EH (cell line): ENCODE results near the gene NFIC.
"Not testable (repeated sequence)": the region's sequence is repeated elsewhere in the genome, so short reads cannot be mapped to it uniquely, and the experiment has no call there.

ENCODE experiments used
- DNase-seq: peaks from one replicate; pipeline ENCODE4 v3.0.0-alpha.2; 2015; ENCODE audit warnings: low read depth

The NFIC gene

DNA sequence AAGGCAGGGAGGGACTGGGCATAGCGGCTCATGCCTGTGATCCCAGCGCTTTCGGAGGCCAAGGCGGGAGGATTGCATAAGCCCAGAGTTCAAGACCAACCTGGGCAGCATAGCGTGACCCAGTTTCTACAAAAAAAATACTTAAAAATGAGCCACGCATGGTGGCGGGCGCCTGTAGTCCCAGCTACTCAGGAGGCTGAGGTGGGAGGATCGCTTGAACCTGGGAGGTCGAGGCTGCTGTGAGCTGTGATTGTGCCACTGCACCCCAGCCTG lies 86.5 kb downstream of the NFIC start:
- not testable (repeated sequence) for DNase-seq

GRCh38 chr19:3453840-3454239 lies 87.5 kb downstream of the NFIC start:
- no peak for DNase-seq

GRCh38 chr19:3454656-3455392 lies 88.4 kb downstream of the NFIC start:
- DNase-seq: no peak

DNA sequence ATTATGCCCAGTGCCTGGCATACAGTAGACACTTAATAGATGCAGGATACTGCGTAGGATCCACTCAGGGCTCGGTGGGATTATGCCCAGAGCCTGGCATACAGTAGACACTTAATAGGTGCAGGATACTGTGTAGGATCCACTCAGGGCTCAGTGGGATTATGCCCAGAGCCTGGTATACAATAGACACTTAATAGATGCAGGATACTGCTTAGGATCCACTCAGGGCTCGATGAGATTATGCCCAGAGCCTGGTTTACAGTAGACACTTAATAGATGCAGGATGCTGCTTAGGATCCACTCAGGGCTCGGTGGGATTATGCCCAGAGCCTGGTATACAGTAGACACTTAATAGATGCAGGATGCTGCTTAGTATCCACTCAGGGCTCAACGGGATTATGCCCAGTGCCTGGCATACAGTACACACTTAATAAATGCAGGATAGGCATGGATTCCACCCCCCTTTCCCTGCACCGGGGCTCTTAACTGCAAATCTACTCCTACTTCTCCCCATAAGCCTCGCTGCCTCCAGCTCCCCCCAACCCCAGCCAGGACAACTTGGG lies 89.1 kb downstream of the NFIC start:
- DNase-seq: no peak

DNA sequence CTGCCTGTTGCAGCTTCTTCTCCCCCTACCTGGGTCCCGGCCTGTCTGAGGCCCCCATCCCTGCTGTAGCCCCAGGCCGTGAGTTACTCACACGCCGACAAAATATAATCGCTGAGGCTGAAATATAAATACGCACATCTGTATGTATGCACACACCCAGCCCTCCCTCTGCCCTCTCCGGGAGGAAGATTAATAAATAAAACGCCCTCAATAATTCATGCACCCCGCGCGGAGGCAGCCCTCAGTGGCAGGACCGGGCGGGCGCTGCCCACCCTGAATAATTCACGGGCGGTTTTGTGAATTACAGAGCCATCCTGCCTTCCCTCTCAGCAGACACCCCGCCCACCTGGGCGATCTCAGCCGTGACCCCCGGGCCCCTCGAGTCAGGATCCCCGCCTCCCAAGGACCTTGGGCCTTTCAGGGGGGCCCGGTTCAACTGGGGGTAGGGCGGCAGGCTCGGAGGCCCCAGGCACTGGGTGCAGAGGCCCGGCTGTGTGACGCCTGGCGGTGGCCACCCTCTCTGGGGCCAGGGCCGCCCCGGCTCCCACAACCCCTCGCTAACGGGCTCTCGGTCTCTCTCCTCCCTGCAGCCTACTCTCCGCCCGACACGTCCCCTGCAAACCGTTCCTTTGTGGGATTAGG lies 89.7 kb downstream of the NFIC start:
- no peak for DNase-seq

GRCh38 chr19:3456925-3457527 lies 90.6 kb downstream of the NFIC start:
- DNase-seq: no peak

DNA sequence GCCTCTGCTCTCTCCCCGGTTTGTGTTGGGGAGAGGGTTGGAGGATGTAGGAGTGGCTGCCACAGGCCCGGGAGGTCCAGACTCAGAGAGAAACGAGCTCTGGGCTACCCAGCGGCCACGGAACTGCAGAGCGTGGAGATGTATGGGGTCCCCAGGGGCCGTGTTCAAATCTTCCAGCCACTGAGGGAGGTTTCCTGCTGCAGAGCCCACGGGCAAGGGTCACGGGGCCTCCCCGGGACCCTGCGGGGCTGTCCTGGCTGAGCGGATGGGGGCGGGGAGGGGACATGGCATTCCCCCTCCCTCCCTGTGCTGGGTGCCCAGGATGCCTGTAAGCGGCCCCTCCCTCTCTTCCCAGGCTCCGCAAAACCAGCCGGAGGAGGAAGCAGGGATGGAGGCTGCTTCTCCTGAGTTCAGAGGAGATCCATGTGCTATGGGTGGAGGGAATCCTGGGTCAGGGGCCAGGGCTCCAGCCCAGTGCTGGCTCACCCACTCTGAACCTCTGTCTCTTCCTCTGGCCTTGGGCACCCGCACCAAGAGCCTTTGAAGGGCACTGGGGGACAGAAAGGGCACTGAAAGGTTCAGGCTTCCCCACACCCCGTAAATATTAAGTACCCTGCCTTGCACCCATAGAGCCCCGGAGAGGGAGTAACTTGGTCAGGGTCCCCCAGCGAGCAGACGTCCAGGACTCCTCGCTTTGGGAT lies 91.3 kb downstream of the NFIC start:
- peak; percentile 25 for DNase-seq

DNA sequence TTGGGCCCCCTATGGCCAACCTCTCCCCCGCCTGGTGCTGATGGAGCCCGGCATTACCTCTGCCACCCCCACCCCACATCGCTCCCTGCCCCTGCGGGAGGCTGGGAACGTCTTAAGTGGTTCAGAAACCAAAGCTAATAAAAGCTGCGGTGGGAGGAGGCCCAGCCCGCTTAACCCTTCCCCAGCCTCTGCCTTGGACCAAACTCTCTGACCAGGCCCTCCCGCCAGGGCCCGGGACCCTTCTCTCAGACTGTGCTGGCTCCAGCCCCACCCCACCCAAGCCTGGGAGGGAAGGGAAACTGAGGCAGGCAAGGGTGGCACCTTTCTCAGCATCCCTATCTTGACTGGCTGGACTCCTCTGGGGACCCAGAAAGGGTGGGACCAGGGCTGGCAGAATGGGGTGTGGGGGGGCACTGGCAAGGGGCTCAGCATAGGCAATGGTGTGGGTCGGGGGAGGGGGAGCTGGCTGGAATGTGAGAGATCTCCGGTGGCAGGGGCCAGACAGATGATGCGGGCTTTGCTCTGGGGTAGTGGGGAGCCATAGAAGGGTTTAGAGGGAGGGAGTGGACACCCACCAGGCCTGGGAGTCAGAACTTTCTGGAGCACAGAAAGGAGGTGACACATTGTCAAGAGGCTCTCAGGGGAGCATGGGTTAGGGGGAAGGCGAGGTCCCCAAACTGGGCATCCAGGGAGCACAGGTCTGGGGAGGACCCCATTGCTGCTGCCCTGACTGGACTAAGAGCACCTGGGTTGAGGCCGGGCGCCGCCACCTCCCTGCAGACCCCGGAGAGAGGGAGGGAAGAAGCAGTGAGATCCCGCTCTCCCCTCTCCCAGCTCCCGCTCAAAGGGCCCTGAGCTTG lies 92.1 kb downstream of the NFIC start:
- peak; percentile 59 for DNase-seq

- DNase-seq: peak; percentile 91
Observed at GRCh38 chr19:3459089-3459881, 92.9 kb downstream of the NFIC start.

GRCh38 chr19:3459965-3460582 lies 93.7 kb downstream of the NFIC start:
- no peak for DNase-seq

DNA sequence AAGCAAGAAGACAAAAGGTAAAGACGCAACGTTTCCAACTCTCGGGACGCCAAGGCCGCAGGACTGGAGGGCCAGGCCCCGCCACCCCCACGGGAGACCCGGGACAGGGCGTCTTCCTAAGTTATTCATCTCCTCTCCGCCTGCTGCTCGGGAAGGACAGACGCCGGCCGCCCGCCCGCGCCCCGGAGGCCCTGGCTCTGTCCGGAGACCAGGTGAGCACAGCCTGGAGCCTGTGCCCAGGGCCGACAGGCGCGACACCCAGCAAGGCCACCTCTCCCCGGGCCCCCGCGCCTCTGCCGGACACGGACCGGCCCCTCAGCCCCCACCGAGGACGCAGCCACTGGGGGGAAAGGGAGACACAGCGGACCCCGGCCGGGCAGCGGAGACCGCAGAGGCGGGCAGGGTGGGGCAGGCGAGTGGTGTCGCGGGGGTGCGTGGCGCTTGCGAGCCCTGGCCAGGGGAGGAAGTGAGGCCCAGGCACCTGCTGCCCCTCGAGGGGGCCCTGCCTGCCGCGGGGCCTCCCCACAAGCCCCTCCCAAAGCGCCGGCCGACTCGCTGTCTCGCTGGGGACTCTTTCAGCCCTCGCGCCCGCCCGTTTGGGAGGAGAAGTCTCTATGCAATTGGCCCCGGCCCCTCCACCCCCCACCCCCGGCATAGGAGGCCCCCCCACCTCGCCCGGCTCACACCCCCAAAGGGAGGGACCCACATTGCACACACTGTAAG lies 96.8 kb downstream of the NFIC start:
- no peak for DNase-seq

DNA sequence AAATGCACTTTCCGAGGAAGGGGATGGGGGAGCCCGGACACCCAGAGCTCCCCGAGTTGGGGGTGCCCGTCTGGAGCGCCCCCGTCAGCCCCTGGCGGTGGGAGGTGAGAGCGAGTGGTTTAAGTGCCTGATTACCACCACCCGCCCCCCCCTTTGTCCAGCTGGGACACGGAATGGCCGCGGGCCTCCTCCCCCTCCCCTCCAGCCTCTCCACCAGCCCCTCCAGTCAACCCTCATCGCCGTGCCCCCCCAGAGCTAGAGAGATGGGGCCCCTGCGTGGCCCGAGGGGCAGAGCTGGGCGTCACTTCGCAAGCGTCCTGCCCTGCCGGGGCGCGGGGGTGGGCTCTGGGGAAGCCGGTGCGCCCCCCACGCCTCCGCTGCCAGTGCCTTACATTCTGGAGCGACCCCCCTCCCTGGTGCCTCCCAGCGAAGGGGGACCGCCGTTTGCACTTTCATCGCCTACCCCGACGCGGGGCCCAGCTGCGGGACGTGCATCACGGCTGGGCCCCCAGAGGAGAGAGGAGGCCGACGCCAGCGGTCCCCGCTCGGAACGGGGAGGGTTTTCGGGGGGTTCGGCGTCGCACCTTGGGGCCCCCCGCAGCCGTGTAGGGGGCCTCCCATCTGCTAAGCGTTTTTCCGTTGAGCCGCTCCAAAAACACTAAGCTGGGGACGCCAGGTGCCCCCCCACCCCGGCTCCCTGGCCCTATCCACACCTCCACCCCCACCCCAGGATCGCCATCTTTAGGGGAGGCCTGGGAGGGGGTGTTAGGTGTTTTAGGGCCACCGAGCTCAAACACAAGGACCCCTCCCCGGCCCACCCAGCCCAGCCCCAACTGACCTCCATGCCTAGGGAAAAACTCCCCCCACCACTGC lies 97.6 kb downstream of the NFIC start:
- no peak for DNase-seq

DNA sequence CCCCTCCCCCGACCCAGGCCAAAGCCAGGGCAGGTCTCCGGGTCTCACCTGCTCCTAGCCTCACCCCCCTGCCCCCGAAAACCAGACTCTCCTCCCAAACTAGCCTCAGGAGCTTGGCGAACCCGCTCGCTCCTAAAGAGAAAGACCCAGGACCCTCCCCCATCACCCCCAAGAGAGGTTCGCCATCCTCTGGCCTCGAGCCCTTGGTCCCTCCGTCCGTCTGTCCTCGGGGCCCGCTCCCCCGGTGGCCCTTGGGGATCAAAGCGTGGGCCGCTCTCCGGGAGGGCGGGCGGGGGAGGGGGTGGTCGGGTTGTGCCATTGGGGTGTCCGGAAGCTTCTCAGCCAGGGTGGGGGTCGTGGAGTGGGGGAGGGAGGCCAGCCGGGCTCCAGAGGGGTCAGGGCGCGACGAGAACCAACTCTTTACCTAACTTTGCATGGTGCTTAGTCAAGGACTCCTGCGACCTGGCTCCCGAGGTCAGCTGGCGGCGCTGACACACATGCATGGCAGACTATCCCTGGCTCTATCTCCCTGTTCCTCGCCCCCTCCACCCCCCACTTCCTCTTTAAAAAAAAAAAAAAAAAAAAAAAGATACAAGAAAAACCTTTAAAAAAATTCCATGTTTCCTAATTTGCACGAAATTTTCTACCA lies 98.3 kb downstream of the NFIC start:
- DNase-seq: no peak

- DNase-seq: no peak
Observed at GRCh38 chr19:3465552-3465951, 99.2 kb downstream of the NFIC start.

- DNase-seq: no peak
Observed at GRCh38 chr19:3466635-3467034, 100.3 kb downstream of the NFIC start.

DNA sequence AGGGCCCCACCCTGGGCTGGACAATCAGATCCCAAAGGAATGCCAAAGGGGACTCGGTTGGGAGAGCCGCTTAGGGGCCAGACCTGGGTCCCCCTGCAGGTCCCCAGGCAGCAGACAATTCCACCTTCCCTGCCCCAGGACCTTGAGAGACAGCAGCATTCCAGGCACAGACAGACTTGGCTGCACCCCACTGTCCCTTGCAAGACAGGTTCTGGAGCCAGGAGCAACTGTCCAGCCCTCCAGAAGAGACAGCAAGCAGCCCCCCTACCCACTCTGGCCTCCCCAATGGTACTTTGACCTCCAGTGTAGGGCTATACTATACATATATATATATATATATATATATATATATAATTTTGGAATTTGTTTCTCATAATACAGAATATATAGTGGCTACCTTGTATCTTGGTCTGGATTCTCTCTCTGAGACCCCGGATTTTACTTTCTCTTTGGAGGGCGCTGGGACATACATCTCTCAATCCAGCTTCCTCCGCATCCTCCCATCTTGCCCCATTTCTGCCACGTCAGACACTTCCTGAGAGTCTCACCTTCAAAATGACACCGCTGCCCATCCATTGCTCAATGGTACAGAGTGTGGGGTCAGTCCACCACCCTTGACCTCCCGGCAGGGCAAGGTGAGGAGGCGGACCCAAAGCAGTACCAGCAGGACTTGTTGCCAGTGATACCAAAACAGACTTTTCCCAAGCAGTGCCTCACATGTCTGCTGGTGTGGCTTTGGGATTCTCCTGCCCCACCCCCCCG lies 101.2 kb downstream of the NFIC start:
- no peak for DNase-seq

DNA sequence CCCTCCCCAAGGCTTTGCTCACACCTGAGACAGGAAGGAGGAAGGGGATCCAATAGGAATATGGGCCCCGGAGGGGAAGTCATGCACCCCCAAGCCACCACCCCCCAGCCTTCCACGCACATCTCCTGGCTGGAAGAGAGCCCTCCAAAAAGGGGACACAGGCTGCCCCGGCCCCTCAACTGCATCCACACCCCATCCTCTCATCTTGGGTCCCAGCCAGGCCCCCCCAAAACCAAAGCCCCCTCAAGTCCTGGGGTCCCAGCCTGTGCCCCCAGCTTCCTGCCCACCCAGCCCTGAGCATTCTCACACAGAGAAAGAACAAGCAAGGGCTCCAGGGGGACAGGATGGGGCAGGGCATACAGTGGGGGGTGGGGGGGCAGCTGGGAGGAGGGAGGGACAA lies 101.8 kb downstream of the NFIC start:
- no peak for DNase-seq
